Esophagus muscularis mucosa (tissue), 3 donors: ENCODE results near the gene GTPBP3.

ENCODE experiments used
- CTCF ChIP-seq, 3 experiments: fragments of 200-600 bp in 2 of 3; fragments of 450-650 bp in 1 of 3; sonication (generic) in 2 of 3; IDR thresholded peaks; one replicate each; pipeline ENCODE4 v1.5.1; 2017 to 2019; ENCODE audit warnings: antibody characterized with exemption in 3 of 3, mild to moderate bottlenecking in 2 of 3, moderate library complexity in 1 of 3
- EP300 ChIP-seq: sonication (generic); formaldehyde crosslinking; IDR thresholded peaks from one replicate; pipeline ENCODE4 v1.6.1; 2017; ENCODE audit warnings: antibody characterized with exemption

- TF ChIP-seq EP300 (no peak), CTCF (IDR thresholded peaks at IDR 0.05) (no peak)
Observed at GRCh38 chr19:17320435-17320834, 16.9 kb upstream of the GTPBP3 start.
